ENCODE results near the gene MIA2. TPM values are rescaled to one million over a fixed set of nuclear protein-coding genes. Genes with fewer than 3 reads are reported as not detected.

Gene MIA2
- total RNA-seq, 1 experiment from 2014 or later, result 15.0 TPM

DNA sequence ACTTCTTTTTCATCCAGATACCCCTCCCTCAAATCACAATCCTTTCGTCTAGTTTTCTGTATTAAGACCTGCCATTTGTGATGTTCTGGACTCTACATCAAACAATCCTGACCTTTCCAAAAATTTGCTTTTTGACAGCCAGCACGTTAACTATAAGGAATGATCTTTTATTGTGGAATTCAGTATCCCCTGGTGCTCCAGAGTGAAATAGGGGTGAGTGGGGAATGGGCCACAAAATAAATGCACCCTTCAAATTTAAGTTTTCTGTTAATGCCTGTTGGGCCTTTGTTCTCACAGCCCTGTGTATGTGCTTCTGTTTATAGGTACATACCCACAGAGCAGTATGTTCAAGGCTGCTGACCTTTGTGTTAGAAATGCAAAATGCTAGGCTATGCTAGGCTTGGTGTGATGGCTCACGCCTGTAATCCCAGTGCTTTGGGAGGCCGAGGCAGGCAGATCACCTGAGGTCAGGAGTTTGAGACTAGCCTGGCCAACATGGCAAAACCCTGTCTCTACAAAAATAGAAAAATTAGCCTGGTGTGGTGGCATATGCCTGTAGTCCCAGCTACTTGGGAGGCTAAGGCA is 46.7 kb upstream of the MIA2 start:
- no peak overlapping the region for H2AFZ ChIP-seq (ENCODE audit: low read length)
- no peak overlapping the region for H3K9ac ChIP-seq (ENCODE audit: extremely low read depth, insufficient read length, low read length)
- H3K4me2 ChIP-seq (ENCODE audit: insufficient read depth, insufficient read length, low read length), result no peak overlapping the region
- no peak overlapping the region for H3K23ac ChIP-seq (ENCODE audit: insufficient read length, low read depth, low read length)
- no peaks in the 10 kb centered on the region for H3K23me2 ChIP-seq (ENCODE audit: insufficient read length, low read depth, low read length, poor library complexity, severe bottlenecking)
- no peaks in the 10 kb centered on the region for H3K9me3 Mint-ChIP-seq
- H4K91ac ChIP-seq (ENCODE audit: insufficient read length, low read depth, low read length), result no peak overlapping the region
- H3K14ac ChIP-seq (ENCODE audit: insufficient read depth, low read length), result no peak overlapping the region
- H2BK5ac ChIP-seq (ENCODE audit: insufficient read length, low read length), result no peak overlapping the region
- H2AK5ac ChIP-seq (ENCODE audit: insufficient read length, low read length), result no peak overlapping the region
- H2BK120ac ChIP-seq (ENCODE audit: low read depth, low read length, poor library complexity, severe bottlenecking), result no peak overlapping the region
- no peaks in the 10 kb centered on the region for H3K9me3 ChIP-seq (ENCODE audit: control insufficient read depth, low read depth, low read length)
- no peaks in the 10 kb centered on the region for H3K27me3 Mint-ChIP-seq (ENCODE audit: low read depth)
- no peak overlapping the region for H3K4ac ChIP-seq (ENCODE audit: low read depth, low read length)
- H3K79me1 ChIP-seq (ENCODE audit: insufficient read depth, low read depth, low read length, poor library complexity, severe bottlenecking), result no peaks in the 10 kb centered on the region
- peaks cover 10 to 24% (median 15%) of the 10 kb centered on the region in 3 experiments; a peak in 6 of 7 replicates for H3K36me3 Mint-ChIP-seq (ENCODE audit: insufficient read depth in 1 of 3, low read depth in 3 of 3)
- H3K4me3 Mint-ChIP-seq, result no peak overlapping the region
- H4K8ac ChIP-seq (replicated peaks; ENCODE audit: insufficient read length, low read depth, low read length), result no peak overlapping the region
- WGBS (ENCODE audit: extremely low coverage, insufficient read length, low lambda C conversion rate), result no CpG with 5 or more reads among the region's 4 CpGs
- H3T11ph ChIP-seq (ENCODE audit: low read length), result no peak overlapping the region
- H3K79me2 ChIP-seq (ENCODE audit: insufficient read depth, low read length), result no peaks in the 10 kb centered on the region
- no peaks in the 10 kb centered on the region for H4K20me1 ChIP-seq (ENCODE audit: control insufficient read depth, insufficient read depth, insufficient read length)
- H4K5ac ChIP-seq (ENCODE audit: insufficient read length, low read depth, low read length), result no peak overlapping the region
- H3K27ac Mint-ChIP-seq, result peak overlapping the region in 2 of 3 experiments; percentile 10 to 96; a peak in 2 of 7 replicates
- no peaks in the 10 kb centered on the region for H3K27me3 ChIP-seq (ENCODE audit: insufficient read depth, low read length)
- no peak overlapping the region for H3K18ac ChIP-seq (ENCODE audit: insufficient read length, low read depth, low read length)
- no peak overlapping the region for H2BK20ac ChIP-seq (ENCODE audit: low read depth, low read length, poor library complexity, severe bottlenecking)
- peaks cover 17 to 20% of the 10 kb centered on the region in 2 experiments for H3K4me1 Mint-ChIP-seq
- TF ChIP-seq, protein P1, sequence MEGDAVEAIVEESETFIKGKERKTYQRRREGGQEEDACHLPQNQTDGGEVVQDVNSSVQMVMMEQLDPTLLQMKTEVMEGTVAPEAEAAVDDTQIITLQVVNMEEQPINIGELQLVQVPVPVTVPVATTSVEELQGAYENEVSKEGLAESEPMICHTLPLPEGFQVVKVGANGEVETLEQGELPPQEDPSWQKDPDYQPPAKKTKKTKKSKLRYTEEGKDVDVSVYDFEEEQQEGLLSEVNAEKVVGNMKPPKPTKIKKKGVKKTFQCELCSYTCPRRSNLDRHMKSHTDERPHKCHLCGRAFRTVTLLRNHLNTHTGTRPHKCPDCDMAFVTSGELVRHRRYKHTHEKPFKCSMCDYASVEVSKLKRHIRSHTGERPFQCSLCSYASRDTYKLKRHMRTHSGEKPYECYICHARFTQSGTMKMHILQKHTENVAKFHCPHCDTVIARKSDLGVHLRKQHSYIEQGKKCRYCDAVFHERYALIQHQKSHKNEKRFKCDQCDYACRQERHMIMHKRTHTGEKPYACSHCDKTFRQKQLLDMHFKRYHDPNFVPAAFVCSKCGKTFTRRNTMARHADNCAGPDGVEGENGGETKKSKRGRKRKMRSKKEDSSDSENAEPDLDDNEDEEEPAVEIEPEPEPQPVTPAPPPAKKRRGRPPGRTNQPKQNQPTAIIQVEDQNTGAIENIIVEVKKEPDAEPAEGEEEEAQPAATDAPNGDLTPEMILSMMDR (conservative IDR thresholded peaks at IDR 0.05), result no peak
- H3K4me1 ChIP-seq (ENCODE audit: insufficient read depth, low read length), result peaks cover 8% of the 10 kb centered on the region
- no peak overlapping the region for H3K56ac ChIP-seq (ENCODE audit: insufficient read length, low read depth, low read length)
- H3K27ac ChIP-seq (ENCODE audit: insufficient read length, low read depth, low read length), result peak overlapping the region; percentile 74
- H2BK12ac ChIP-seq (ENCODE audit: insufficient read length, low read depth, low read length), result no peak overlapping the region
- H2BK15ac ChIP-seq (ENCODE audit: low read depth, low read length), result no peak overlapping the region
- DNase-seq, result no peak
